LNCaP clone FGC (cell line): ENCODE data around the gene LGALS14.

Experiments used
- DNase-seq: peaks from one replicate; pipeline ENCODE4 v3.0.0-alpha.2; 2011; ENCODE audit warnings: low read depth
- H3K4me3 ChIP-seq: 2 replicates; pipeline ENCODE4 v1.5.1; 2011; ENCODE audit warnings: mild to moderate bottlenecking, low read depth, low read length, control low read depth
- TF ChIP-seq, protein P1 (sequence below): IDR thresholded peaks from 2 replicates; pipeline ENCODE4 v1.5.1; 2012; ENCODE audit warnings: mild to moderate bottlenecking; ENCODE audit not compliant: control insufficient read depth, insufficient read depth; ENCODE audit errors: extremely low read depth

The LGALS14 gene

DNA sequence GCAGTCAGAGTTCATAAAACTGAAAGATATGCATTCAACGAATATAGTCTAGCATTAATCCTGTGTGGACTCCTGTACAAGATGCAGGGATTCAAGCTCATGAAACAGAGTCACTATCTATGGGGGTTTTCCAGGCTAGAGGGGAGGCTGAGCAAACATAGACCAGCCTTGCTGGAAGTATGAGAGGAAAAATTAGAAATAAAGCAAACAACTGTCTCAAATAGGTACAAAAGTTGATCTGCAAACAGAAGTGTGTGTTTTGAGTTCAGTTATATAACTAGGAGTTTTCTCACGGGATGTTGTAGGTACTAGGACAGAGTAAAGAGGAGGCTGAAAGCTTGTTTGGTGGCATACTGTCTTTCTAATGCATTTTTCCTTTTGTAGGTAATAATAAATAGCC, 8.5 kb upstream of the LGALS14 start:
- no peak for DNase-seq
- H3K4me3 ChIP-seq = no peak overlapping the region
- TF ChIP-seq, protein P1, sequence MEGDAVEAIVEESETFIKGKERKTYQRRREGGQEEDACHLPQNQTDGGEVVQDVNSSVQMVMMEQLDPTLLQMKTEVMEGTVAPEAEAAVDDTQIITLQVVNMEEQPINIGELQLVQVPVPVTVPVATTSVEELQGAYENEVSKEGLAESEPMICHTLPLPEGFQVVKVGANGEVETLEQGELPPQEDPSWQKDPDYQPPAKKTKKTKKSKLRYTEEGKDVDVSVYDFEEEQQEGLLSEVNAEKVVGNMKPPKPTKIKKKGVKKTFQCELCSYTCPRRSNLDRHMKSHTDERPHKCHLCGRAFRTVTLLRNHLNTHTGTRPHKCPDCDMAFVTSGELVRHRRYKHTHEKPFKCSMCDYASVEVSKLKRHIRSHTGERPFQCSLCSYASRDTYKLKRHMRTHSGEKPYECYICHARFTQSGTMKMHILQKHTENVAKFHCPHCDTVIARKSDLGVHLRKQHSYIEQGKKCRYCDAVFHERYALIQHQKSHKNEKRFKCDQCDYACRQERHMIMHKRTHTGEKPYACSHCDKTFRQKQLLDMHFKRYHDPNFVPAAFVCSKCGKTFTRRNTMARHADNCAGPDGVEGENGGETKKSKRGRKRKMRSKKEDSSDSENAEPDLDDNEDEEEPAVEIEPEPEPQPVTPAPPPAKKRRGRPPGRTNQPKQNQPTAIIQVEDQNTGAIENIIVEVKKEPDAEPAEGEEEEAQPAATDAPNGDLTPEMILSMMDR = no peak

DNA sequence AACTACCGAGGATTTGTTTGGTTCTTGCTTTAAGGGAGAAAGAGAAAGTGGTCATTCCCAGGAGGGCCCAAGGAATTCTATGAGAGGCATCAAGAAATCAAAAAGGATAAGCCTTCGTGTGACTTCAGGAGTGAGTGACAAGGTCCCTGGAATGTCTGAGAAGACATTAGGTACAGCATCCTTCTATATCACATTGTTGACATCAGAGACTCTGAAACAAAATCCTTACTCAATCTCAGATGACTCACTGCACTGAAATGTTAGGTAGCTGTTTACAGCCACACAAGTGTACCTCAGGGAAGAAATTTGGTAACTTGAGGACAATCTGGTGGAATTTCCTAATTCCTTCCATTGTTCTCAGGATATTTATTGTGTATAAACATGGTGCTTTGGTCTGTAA, 7.9 kb upstream of the LGALS14 start:
- TF ChIP-seq, protein P1 = no peak
- H3K4me3 ChIP-seq = no peak overlapping the region
- no peak for DNase-seq

DNA sequence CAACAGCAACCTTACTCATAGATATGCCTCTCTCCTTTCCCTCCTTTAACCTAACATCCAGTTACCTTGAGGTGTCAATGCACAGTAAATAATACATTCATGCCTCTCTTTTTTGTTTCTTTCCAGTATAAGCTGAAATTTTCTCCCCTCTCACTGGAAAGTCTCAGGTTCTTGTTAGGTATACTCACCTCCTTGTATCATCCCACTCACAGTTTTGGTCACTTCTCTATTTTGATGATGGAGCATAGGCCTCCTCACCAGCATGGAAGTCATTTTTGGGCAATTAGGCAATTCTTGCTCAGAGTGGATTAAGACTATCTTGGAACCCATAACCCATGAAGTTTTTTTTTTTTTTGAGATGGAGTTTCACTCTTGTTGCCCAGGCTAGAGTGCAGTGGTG, 5.7 kb upstream of the LGALS14 start:
- TF ChIP-seq, protein P1 = no peak
- no peak overlapping the region for H3K4me3 ChIP-seq
- DNase-seq = no peak

DNA sequence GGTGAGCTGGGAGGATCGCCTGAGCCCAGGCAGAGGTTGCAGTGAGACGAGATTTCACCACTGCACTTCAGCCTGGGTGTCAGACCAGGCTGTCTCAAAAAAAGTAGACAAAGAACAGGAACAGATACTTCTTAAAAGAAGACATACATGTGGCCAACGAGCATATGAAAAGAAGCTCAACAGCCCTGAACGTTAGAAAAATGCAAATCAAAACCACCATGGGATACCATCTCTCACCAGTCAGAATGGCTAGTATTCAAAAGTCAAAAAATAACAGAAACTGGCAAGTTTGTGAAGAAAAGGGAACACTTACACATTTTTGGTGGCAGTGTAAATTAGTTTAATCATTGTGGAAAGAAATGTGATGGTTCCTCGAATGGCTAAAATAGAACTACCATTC, 3.0 kb upstream of the LGALS14 start:
- TF ChIP-seq, protein P1 = no peak
- H3K4me3 ChIP-seq = no peak overlapping the region
- DNase-seq = no peak

DNA sequence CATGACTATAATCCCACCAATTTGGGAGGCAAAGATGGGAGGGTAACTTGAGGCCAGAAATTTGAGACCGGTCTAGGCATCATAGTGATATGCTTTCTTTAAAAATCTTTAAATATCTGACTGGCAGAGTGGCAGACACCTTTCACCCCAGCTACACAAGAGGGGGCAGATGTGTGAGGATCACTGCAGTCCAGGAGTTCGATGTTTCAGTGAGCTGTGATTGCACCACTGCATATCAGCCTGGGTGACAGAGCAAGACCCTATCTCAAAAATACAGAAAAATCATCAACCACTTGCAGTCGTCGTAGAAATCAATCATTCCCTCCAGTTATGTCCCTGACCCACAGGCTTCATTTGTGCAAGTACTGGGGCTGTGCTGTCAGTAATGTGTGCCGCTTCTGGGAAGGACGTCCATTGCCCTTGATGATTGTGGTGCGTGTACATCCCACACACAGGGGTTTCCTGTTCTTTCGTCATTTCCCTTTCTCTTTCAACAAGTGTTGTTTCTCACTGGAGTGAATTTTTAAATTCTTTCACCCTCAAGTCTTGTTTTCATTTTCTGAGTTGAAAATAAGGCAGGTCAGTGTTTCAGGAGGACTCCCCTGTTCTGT, 1.4 kb downstream of the LGALS14 start:
- TF ChIP-seq, protein P1 = no peak
- DNase-seq = no peak
- H3K4me3 ChIP-seq = no peak overlapping the region

DNA sequence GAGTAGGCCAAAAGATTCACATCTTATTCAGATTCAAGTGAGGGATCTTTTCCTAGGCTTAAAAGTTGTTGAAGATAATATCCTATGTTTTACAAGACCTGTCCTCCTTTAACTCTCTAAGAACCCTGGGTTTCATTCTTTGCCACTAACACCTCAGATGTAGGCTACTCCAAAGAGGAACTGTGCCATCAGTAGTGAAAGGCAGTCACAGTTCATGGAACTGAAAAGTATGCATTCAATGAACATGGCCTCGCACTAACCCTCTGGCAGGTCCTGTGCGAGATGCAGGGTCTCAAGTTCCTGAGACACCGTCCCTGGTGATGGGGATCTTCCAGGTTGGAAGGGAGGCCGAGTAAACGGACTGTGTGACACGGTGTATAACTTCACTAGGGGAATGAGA, 4.3 kb downstream of the LGALS14 start:
- DNase-seq = no peak
- no peak overlapping the region for H3K4me3 ChIP-seq
- TF ChIP-seq, protein P1 = no peak
